Activated T-helper 2 cell treated with anti-CD3 and anti-CD28 coated beads, Interferon-gamma antibody, Interleukin-2, Interleukin-4, amounts not matched to agents 10 μg/mL and 5 μg/mL and 100 μg/mL, durations not matched to agents 14 hours and 24 hours and 36 hours (primary cell): ENCODE measurements around the gene FGF21. TPM values are rescaled to one million over a fixed set of nuclear protein-coding genes. Genes with fewer than 3 reads are reported as not detected.
"Not testable (repeated sequence)": the region's sequence is repeated elsewhere in the genome, so short reads cannot be mapped to it uniquely, and the experiment has no call there.

Source experiments
- DNase-seq: peaks from one replicate; pipeline ENCODE4 v3.0.0; 2021; ENCODE audit warnings: low spot score
- H3K27ac Mint-ChIP-seq: one replicate; pipeline ENCODE4 v1.8.0; 2021; ENCODE audit warnings: mixed read lengths
- H3K27me3 Mint-ChIP-seq: one replicate; pipeline ENCODE4 v1.8.0; 2021; ENCODE audit warnings: low read depth, mixed read lengths
- H3K36me3 Mint-ChIP-seq: one replicate; pipeline ENCODE4 v1.8.0; 2021; ENCODE audit warnings: low read depth, mixed read lengths
- H3K4me1 Mint-ChIP-seq: one replicate; pipeline ENCODE4 v1.8.0; 2021; ENCODE audit warnings: low read depth, mixed read lengths
- H3K4me3 Mint-ChIP-seq: one replicate; pipeline ENCODE4 v1.8.0; 2021; ENCODE audit warnings: low read depth, mild to moderate bottlenecking, moderate library complexity, mixed read lengths
- H3K9me3 Mint-ChIP-seq: one replicate; pipeline ENCODE4 v1.8.0; 2021; ENCODE audit warnings: mixed read lengths
- intact Hi-C: fragments of 100-400 bp; cut with micrococcal nuclease; formaldehyde crosslinking; loops from one replicate; pipeline ENCODE4 v1.15.1; 2023
- total RNA-seq: library from RNA; stranded (reverse); gene quantifications from 2 replicates; pipeline ENCODE4 v1.2.3, GENCODE V29; 2022

Gene FGF21
- total RNA-seq, 1 donor from 2014 or later, result not detected

- Mint-ChIP-seq H3K27me3 (peaks cover 15% of the 10 kb centered on the region), H3K4me1 (no peaks in the 10 kb centered on the region), H3K4me3 (no peak overlapping the region), H3K27ac (no peak overlapping the region), H3K36me3 (no peaks in the 10 kb centered on the region), H3K9me3 (no peaks in the 10 kb centered on the region)
- intact Hi-C loops, result no loop called here
- no peak for DNase-seq
Observed at GRCh38 chr19:48768994-48769713, 13.8 kb downstream of the FGF21 start.

- H3K4me1 Mint-ChIP-seq, result no peaks in the 10 kb centered on the region
- no peak overlapping the region for H3K27ac Mint-ChIP-seq
- H3K27me3 Mint-ChIP-seq, result peaks cover 15% of the 10 kb centered on the region
- intact Hi-C loops, result no loop called here
- no peaks in the 10 kb centered on the region for H3K36me3 Mint-ChIP-seq
- no peak for DNase-seq
- no peak overlapping the region for H3K4me3 Mint-ChIP-seq
- no peaks in the 10 kb centered on the region for H3K9me3 Mint-ChIP-seq
Observed at GRCh38 chr19:48770266-48770665, 14.9 kb downstream of the FGF21 start.

GRCh38 chr19:48770734-48771472 is 15.6 kb downstream of the FGF21 start:
- no peaks in the 10 kb centered on the region for H3K36me3 Mint-ChIP-seq
- H3K4me3 Mint-ChIP-seq, result no peak overlapping the region
- intact Hi-C loops, result no loop called here
- no peak for DNase-seq
- peaks cover 13% of the 10 kb centered on the region for H3K27me3 Mint-ChIP-seq
- H3K9me3 Mint-ChIP-seq, result no peaks in the 10 kb centered on the region
- H3K4me1 Mint-ChIP-seq, result no peaks in the 10 kb centered on the region
- H3K27ac Mint-ChIP-seq, result no peak overlapping the region

- H3K27me3 Mint-ChIP-seq, result peaks cover 12% of the 10 kb centered on the region
- H3K27ac Mint-ChIP-seq, result no peak overlapping the region
- H3K9me3 Mint-ChIP-seq, result no peaks in the 10 kb centered on the region
- H3K4me3 Mint-ChIP-seq, result no peak overlapping the region
- no peak for DNase-seq
- intact Hi-C loops, result no loop called here
- no peaks in the 10 kb centered on the region for H3K36me3 Mint-ChIP-seq
- no peaks in the 10 kb centered on the region for H3K4me1 Mint-ChIP-seq
Observed at GRCh38 chr19:48772503-48772953, 17.2 kb downstream of the FGF21 start.

DNA sequence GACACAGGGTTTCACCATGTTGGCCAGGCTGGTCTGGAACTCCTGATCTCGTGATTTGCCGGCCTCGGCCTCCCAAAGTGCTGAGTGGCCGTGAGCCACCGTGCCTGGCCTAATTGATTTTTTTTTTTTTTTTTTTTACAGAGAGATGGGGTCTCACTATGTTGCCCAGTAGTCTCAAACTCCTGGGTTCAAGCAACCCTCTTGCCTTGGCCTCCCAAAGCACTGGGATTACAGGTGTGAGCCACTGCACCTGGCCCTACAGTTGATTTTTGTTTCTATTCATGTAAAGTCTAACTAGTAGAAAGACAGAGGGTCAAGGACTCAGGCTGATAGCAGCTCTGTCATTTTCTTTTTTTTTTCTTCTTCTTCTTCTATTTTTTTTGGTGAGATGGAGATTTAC is 21.8 kb downstream of the FGF21 start:
- no peaks in the 10 kb centered on the region for H3K4me1 Mint-ChIP-seq
- H3K27me3 Mint-ChIP-seq, result peaks cover 3% of the 10 kb centered on the region
- intact Hi-C loops, result no loop called here
- no peak overlapping the region for H3K27ac Mint-ChIP-seq
- H3K4me3 Mint-ChIP-seq, result no peak overlapping the region
- no peaks in the 10 kb centered on the region for H3K36me3 Mint-ChIP-seq
- DNase-seq, result no peak
- H3K9me3 Mint-ChIP-seq, result no peaks in the 10 kb centered on the region

GRCh38 chr19:48777720-48778119 is 22.4 kb downstream of the FGF21 start:
- H3K27ac Mint-ChIP-seq, result no peak overlapping the region
- peaks cover 1% of the 10 kb centered on the region for H3K4me1 Mint-ChIP-seq
- H3K9me3 Mint-ChIP-seq, result no peaks in the 10 kb centered on the region
- H3K36me3 Mint-ChIP-seq, result no peaks in the 10 kb centered on the region
- H3K4me3 Mint-ChIP-seq, result no peak overlapping the region
- DNase-seq, result no peak
- intact Hi-C loops, result no loop called here
- H3K27me3 Mint-ChIP-seq, result peaks cover 4% of the 10 kb centered on the region

GRCh38 chr19:48779636-48780035 is 24.3 kb downstream of the FGF21 start:
- intact Hi-C loops, result no loop called here
- Mint-ChIP-seq H3K36me3 (no peaks in the 10 kb centered on the region), H3K9me3 (no peaks in the 10 kb centered on the region), H3K27me3 (peaks cover 3% of the 10 kb centered on the region), H3K4me1 (peaks cover 1% of the 10 kb centered on the region), H3K4me3 (no peak overlapping the region), H3K27ac (no peak overlapping the region)
- no peak for DNase-seq

DNA sequence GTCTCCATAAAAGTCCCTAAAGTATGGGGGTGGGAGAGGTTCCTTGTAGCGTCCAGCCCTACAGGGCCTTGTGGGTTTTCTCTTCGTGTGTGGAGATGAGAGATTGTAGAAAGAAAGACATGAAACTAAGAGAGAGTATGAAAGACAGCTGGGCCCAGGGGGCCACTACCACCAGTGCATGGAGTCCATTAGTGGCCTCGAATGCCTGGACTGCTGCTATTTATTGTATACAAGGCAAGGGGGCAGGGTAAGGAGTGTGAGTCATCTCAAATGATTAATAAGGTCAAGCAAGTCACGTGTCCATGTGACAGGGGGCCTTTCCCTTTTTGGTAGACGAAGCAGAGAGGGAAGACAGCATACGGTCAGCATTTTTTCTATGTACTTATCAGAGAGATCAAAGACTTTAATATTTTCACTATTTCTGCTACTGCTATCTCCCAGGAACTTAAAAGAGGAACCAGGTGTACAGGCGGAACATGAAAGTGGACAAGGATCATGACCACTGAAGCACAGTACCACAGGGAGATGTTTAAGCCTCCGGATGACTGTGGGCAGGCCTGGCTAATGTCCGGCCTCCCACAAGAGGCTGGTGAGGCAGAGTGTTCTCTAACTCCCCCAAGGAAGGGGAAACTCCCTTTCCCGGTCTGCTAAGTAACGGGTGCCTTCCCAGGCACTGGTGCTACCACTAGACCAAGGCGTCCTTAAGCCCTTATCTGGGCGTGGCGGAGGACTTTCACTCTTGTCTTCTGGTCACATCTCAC is 25.5 kb downstream of the FGF21 start:
- Mint-ChIP-seq H3K4me1 (peaks cover 1% of the 10 kb centered on the region), H3K4me3 (no peak overlapping the region), H3K36me3 (no peaks in the 10 kb centered on the region), H3K27ac (no peak overlapping the region), H3K27me3 (peaks cover 3% of the 10 kb centered on the region), H3K9me3 (no peaks in the 10 kb centered on the region)
- no peak for DNase-seq
- intact Hi-C loops, result no loop called here

DNA sequence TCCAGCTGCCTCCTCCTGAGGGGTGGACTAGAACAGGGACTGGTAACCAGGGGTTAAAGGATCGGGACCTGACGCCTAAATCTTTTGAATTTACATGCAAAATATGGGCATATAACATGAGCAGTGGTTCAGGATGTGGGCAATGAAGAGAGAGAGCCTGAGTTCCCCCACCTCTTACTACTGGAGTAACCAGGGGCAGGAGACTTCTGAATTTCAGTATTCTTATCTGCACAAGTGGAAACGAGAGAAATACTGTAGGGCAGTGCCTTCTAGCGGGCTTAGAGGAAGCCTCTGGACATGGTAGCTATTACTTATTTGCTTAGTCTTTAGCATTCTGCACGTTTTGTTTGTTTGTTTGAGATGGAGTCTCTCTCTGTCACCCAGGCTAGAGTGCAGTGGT is 29.2 kb downstream of the FGF21 start:
- peaks cover 1% of the 10 kb centered on the region for H3K4me1 Mint-ChIP-seq
- DNase-seq, result no peak
- H3K27me3 Mint-ChIP-seq, result peaks cover 3% of the 10 kb centered on the region
- no peaks in the 10 kb centered on the region for H3K36me3 Mint-ChIP-seq
- H3K4me3 Mint-ChIP-seq, result no peak overlapping the region
- H3K27ac Mint-ChIP-seq, result no peak overlapping the region
- intact Hi-C loops, result no loop called here
- H3K9me3 Mint-ChIP-seq, result no peaks in the 10 kb centered on the region

DNA sequence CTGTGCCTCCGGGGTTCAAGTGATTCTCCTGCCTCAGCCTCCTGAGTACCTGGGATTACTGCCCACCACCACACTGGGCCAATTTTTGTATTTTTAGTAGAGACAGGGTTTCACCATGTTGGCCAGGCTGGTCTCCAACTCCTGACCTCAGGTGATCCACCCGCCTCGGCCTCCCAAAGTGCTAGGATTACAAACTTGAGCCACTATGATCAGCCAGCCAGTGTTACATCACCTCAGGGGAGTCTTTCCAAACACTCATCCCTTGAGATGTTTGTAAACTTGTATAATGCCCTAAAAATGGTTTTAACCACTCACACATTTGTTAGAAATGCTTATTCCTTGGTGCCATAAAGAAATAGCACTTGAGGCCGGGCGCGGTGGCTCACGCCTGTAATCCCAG is 31.1 kb downstream of the FGF21 start:
- H3K9me3 Mint-ChIP-seq, H3K27me3 Mint-ChIP-seq, H3K36me3 Mint-ChIP-seq, DNase-seq, H3K27ac Mint-ChIP-seq, H3K4me1 Mint-ChIP-seq, H3K4me3 Mint-ChIP-seq: not testable (repeated sequence)
- intact Hi-C loops, result loop anchor here (5.0 kb wide), 1 partner anchor 139 kb away; the partner anchor contains the start of gene CA11

DNA sequence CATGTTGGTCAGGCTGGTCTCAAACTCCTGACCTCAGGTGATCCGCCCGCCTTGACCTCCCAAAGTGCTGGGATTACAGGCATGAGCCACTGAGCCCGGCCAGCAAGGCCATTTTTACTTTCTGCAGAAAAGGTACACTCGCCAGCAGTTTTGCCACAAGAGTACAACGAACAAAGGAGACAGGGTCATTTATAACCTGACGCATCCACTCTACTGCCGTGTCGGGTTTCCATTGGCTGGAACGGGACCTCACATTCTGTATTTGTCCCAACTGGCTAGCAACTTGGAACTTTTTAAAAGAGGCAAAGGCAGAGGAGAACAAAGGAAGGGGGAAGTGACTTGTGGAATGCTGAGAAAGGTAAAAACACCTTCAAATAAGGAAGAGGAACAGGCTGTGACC is 32.0 kb downstream of the FGF21 start:
- not testable (repeated sequence) for DNase-seq, H3K9me3 Mint-ChIP-seq, H3K4me1 Mint-ChIP-seq, H3K4me3 Mint-ChIP-seq, H3K27me3 Mint-ChIP-seq, H3K27ac Mint-ChIP-seq, H3K36me3 Mint-ChIP-seq
- intact Hi-C loops, result loop anchor here (5.0 kb wide), 1 partner anchor 140 kb away; the partner anchor contains the start of gene CA11

DNA sequence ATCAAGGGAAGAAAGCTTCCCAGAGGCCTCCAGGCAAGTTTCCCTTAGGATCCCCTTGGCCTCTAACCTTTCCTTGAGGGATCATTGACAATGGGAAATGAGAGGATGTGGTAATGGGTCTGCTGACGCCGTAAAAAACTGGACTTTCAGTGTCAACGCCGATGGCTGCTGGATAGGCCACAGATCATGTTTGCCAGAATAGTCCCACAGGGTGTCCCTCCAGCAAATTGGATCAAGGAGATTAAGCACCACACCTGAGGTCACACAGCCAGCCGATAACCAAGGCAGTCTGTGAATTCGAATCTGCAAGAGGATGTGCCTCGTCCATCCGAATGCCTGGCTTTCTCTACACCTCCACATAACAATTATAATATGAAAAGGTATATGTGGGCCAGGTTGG is 37.9 kb downstream of the FGF21 start:
- Mint-ChIP-seq H3K4me3 (no peak overlapping the region), H3K27ac (no peak overlapping the region), H3K27me3 (no peaks in the 10 kb centered on the region), H3K9me3 (no peaks in the 10 kb centered on the region), H3K36me3 (no peaks in the 10 kb centered on the region), H3K4me1 (peaks cover 5% of the 10 kb centered on the region)
- DNase-seq, result no peak
- intact Hi-C loops, result no loop called here

GRCh38 chr19:48794291-48794690 is 39.0 kb downstream of the FGF21 start:
- peak overlapping the region; percentile 65 for H3K4me3 Mint-ChIP-seq
- H3K9me3 Mint-ChIP-seq, result no peaks in the 10 kb centered on the region
- H3K4me1 Mint-ChIP-seq, result peaks cover 5% of the 10 kb centered on the region
- no peaks in the 10 kb centered on the region for H3K36me3 Mint-ChIP-seq
- DNase-seq, result no peak
- no peaks in the 10 kb centered on the region for H3K27me3 Mint-ChIP-seq
- intact Hi-C loops, result loop anchor here (2.0 kb wide), 1 partner anchor 171 kb away; the partner anchor contains the start of gene FTL
- peak overlapping the region; percentile 55 for H3K27ac Mint-ChIP-seq
